ENCODE data around the gene SCN5A. TPM values are rescaled to one million over a fixed set of nuclear protein-coding genes. Genes with fewer than 3 reads are reported as not detected.

SCN5A gene
- total RNA-seq, 1 experiment from 2014 or later, result 0.54 TPM

- Histone ChIP-seq H3K4me1 (ENCODE audit: insufficient read depth, low read length, poor library complexity, severe bottlenecking) (no peaks in the 10 kb centered on the region), H3K36me3 (ENCODE audit: insufficient read depth, low read length, poor library complexity, severe bottlenecking) (no peaks in the 10 kb centered on the region), H3K9me3 (ENCODE audit: low read depth, low read length, poor library complexity, severe bottlenecking) (no peaks in the 10 kb centered on the region), H3K27me3 (replicated peaks; ENCODE audit: insufficient read depth, low read depth, low read length, poor library complexity) (no peaks in the 10 kb centered on the region), H3K4me3 (ENCODE audit: low read depth, low read length, poor library complexity, severe bottlenecking) (no peak overlapping the region), H3K27ac (ENCODE audit: low read depth, low read length, poor library complexity, severe bottlenecking) (no peak overlapping the region)
- TF ChIP-seq CTCF (conservative IDR thresholded peaks at IDR 0.05; ENCODE audit: low read depth, low read length), result no peak
- no peak for TF ChIP-seq EZH2 (IDR thresholded peaks at IDR 0.05; ENCODE audit: borderline replicate concordance, low read depth, low read length, poor library complexity, severe bottlenecking)
- POLR2A ChIA-PET (ENCODE audit: low non-redundant PET), result no interaction called here
- intact Hi-C loops (cut with micrococcal nuclease; ENCODE audit: unreplicated experiment), result no loop called here
- DNase-seq (ENCODE audit: low spot score), result no peak
- BruUV-seq (replicated peaks), result no TSS peak
- CTCF ChIA-PET, result no interaction called here
Measured at GRCh38 chr3:38515367-38515766, 134.1 kb downstream of the SCN5A start.

- intact Hi-C loops (cut with micrococcal nuclease; ENCODE audit: unreplicated experiment), result no loop called here
- ChIA-PET CTCF (no interaction called here), POLR2A (ENCODE audit: low non-redundant PET) (no interaction called here)
- no TSS peak for BruUV-seq (replicated peaks)
- Histone ChIP-seq H3K27ac (ENCODE audit: low read depth, low read length, poor library complexity, severe bottlenecking) (no peak overlapping the region), H3K4me1 (ENCODE audit: insufficient read depth, low read length, poor library complexity, severe bottlenecking) (no peaks in the 10 kb centered on the region), H3K9me3 (ENCODE audit: low read depth, low read length, poor library complexity, severe bottlenecking) (no peaks in the 10 kb centered on the region), H3K27me3 (replicated peaks; ENCODE audit: insufficient read depth, low read depth, low read length, poor library complexity) (no peaks in the 10 kb centered on the region), H3K36me3 (ENCODE audit: insufficient read depth, low read length, poor library complexity, severe bottlenecking) (peaks cover 2% of the 10 kb centered on the region), H3K4me3 (ENCODE audit: low read depth, low read length, poor library complexity, severe bottlenecking) (no peak overlapping the region)
- TF ChIP-seq EZH2 (IDR thresholded peaks at IDR 0.05; ENCODE audit: borderline replicate concordance, low read depth, low read length, poor library complexity, severe bottlenecking) (no peak), CTCF (conservative IDR thresholded peaks at IDR 0.05; ENCODE audit: low read depth, low read length) (no peak)
- DNase-seq (ENCODE audit: low spot score), result no peak
Measured at GRCh38 chr3:38511546-38511945, 137.9 kb downstream of the SCN5A start.

- Histone ChIP-seq H3K9me3 (ENCODE audit: low read depth, low read length, poor library complexity, severe bottlenecking) (no peaks in the 10 kb centered on the region), H3K27ac (ENCODE audit: low read depth, low read length, poor library complexity, severe bottlenecking) (no peak overlapping the region), H3K4me3 (ENCODE audit: low read depth, low read length, poor library complexity, severe bottlenecking) (no peak overlapping the region), H3K27me3 (replicated peaks; ENCODE audit: insufficient read depth, low read depth, low read length, poor library complexity) (no peaks in the 10 kb centered on the region), H3K4me1 (ENCODE audit: insufficient read depth, low read length, poor library complexity, severe bottlenecking) (no peaks in the 10 kb centered on the region), H3K36me3 (ENCODE audit: insufficient read depth, low read length, poor library complexity, severe bottlenecking) (peaks cover 7% of the 10 kb centered on the region)
- intact Hi-C loops (cut with micrococcal nuclease; ENCODE audit: unreplicated experiment), result no loop called here
- CTCF ChIA-PET, result no interaction called here
- no peak for TF ChIP-seq CTCF (conservative IDR thresholded peaks at IDR 0.05; ENCODE audit: low read depth, low read length)
- TF ChIP-seq EZH2 (IDR thresholded peaks at IDR 0.05; ENCODE audit: borderline replicate concordance, low read depth, low read length, poor library complexity, severe bottlenecking), result no peak
- DNase-seq (ENCODE audit: low spot score), result no peak
- BruUV-seq (replicated peaks), result no TSS peak
- POLR2A ChIA-PET (ENCODE audit: low non-redundant PET), result no interaction called here
Measured at GRCh38 chr3:38510631-38511030, 138.9 kb downstream of the SCN5A start.

Measured in A673 (cell line).